Motor neuron (in vitro differentiated cells): Measurements from ENCODE around the gene GTSF1L. TPM values are rescaled to one million over a fixed set of nuclear protein-coding genes. Genes with fewer than 3 reads are reported as not detected.

Experiments used
- ATAC-seq, 8 experiments: fragments of 200-7000 bp; cut with Tn5 transposase; replicated peaks in 6 of 8; 2 replicates each; pipeline ENCODE4 v1.8.0; 2021; ENCODE audit warnings: mild to moderate bottlenecking in 8 of 8, moderate library complexity in 8 of 8
- H3K27ac ChIP-seq, 2 donors: fragments of 250-450 bp; sonication (Bioruptor Pico); 2 replicates each; pipeline ENCODE4 v1.9.0; 2021; ENCODE audit warnings: antibody characterized with exemption in 2 of 2, mild to moderate bottlenecking in 2 of 2, moderate library complexity in 1 of 2
- H3K4me1 ChIP-seq, 2 donors: fragments of 250-450 bp; sonication (Bioruptor Pico); replicated peaks in 1 of 2; 2 replicates each; pipeline ENCODE4 v1.6.1; 2021; ENCODE audit warnings: antibody characterized with exemption in 2 of 2, mild to moderate bottlenecking in 2 of 2, moderate library complexity in 1 of 2
- H3K4me3 ChIP-seq, 5 donors: fragments of 250-450 bp; sonication (Bioruptor Pico); 2 replicates each; pipeline ENCODE4 v1.9.0; 2021; ENCODE audit warnings: antibody characterized with exemption in 5 of 5, mild to moderate bottlenecking in 5 of 5, moderate library complexity in 4 of 5
- WGBS, 10 experiments: fragments of 450-650 bp; shearing (Covaris generic); methylation state at CpG; one replicate each; pipeline ENCODE4 v1.0.0; 2022; 5-methylcytosine and 5-hydroxymethylcytosine counted together
- in situ Hi-C, 9 experiments: fragments of 400-800 bp; cut with MboI; loops; one replicate each; pipeline ENCODE4 v1.15.0; 2021; ENCODE audit warnings: low sequenced_read_pairs in 9 of 9, low pct_unique_long_range_greater_than_20kb in 2 of 9; ENCODE audit not compliant: unreplicated experiment in 9 of 9
- total RNA-seq, 8 experiments: library from RNA; unstranded; fragments of 300-600 nt; gene quantifications; 2 replicates each; pipeline versions ENCODE4 v1.2.3 to v1.2.4, GENCODE V29; 2022

Gene GTSF1L
- total RNA-seq, 8 experiments from 2014 or later = 0.43 to 0.52 TPM; not detected in 6

GRCh38 chr20:43740642-43741041, 13.8 kb upstream of the GTSF1L start:
- in situ Hi-C loops = loop anchor here in 3 of 9 experiments (10.0 to 25.0 kb wide), 3 partner anchors 334 to 347 kb away; no protein-coding TSS in a partner anchor
- Histone ChIP-seq H3K4me3 (no peak overlapping the region), H3K4me1 (peaks cover 0 to 10% of the 10 kb centered on the region in 2 donors), H3K27ac (no peak overlapping the region)
- 59 to 100% (median 99%) methylated on average over 1 to 3 of the region's 3 CpGs; no CpG with 5 or more reads in 2 of the 10 experiments for WGBS, 10 experiments
- no peak for ATAC-seq

- no peak for ATAC-seq
- H3K27ac ChIP-seq = no peak overlapping the region
- H3K4me1 ChIP-seq = peaks cover 0 to 7% of the 10 kb centered on the region in 2 donors
- 40 to 100% (median 89%) methylated on average over 1 to 6 of the region's 9 CpGs; no CpG with 5 or more reads in 2 of the 10 experiments for WGBS, 10 experiments
- in situ Hi-C loops = loop anchor here in 1 of 9 experiments (25.0 kb wide), 1 partner anchor 348 kb away; no protein-coding TSS in a partner anchor
- H3K4me3 ChIP-seq = no peak overlapping the region
Observed at GRCh38 chr20:43739148-43739749, 12.4 kb upstream of the GTSF1L start.

GRCh38 chr20:43737925-43738324, 11.1 kb upstream of the GTSF1L start:
- Histone ChIP-seq H3K4me1 (peaks cover 0 to 8% of the 10 kb centered on the region in 2 donors), H3K4me3 (no peak overlapping the region), H3K27ac (no peak overlapping the region)
- in situ Hi-C loops = loop anchor here in 1 of 9 experiments (25.0 kb wide), 1 partner anchor 349 kb away; no protein-coding TSS in a partner anchor
- 90 to 100% (median 100%) methylated on average over 2 to 4 of the region's 7 CpGs; no CpG with 5 or more reads in 5 of the 10 experiments for WGBS, 10 experiments
- ATAC-seq = no peak

- Histone ChIP-seq H3K4me1 (peaks cover under 1 to 12% of the 10 kb centered on the region in 2 donors), H3K4me3 (no peak overlapping the region), H3K27ac (no peak overlapping the region)
- ATAC-seq = peak; percentile 40 to 98 (median 58)
- in situ Hi-C loops = loop anchor here in 1 of 9 experiments (25.0 kb wide), 1 partner anchor 351 kb away; no protein-coding TSS in a partner anchor
- WGBS, 10 experiments = 0 to 100% (median 39%) methylated on average over 1 to 2 of the region's 2 CpGs; no CpG with 5 or more reads in 2 of the 10 experiments
Observed at GRCh38 chr20:43736588-43737158, 9.9 kb upstream of the GTSF1L start.

- ATAC-seq = peak in 1 of 8 experiments; percentile 11
- Histone ChIP-seq H3K4me1 (peaks cover 6 to 16% of the 10 kb centered on the region in 2 donors), H3K27ac (no peak overlapping the region), H3K4me3 (no peak overlapping the region)
- in situ Hi-C loops = loop anchor here in 1 of 9 experiments (25.0 kb wide), 1 partner anchor 355 kb away; no protein-coding TSS in a partner anchor
- WGBS, 10 experiments = 43 to 100% (median 90%) methylated on average over 1 to 3 of the region's 5 CpGs; no CpG with 5 or more reads in 5 of the 10 experiments
Observed at GRCh38 chr20:43731927-43732326, 5.1 kb upstream of the GTSF1L start.

- ATAC-seq = peak; percentile 70 to 98 (median 96)
- Histone ChIP-seq H3K27ac (no peak overlapping the region), H3K4me1 (peaks cover 6 to 11% of the 10 kb centered on the region in 2 donors), H3K4me3 (no peak overlapping the region)
- WGBS, 10 experiments = 0 to 100% (median 40%) methylated on average over 1 to 2 of the region's 7 CpGs; no CpG with 5 or more reads in 5 of the 10 experiments
- in situ Hi-C loops = loop anchor here in 1 of 9 experiments (25.0 kb wide), 1 partner anchor 356 kb away; no protein-coding TSS in a partner anchor
Observed at GRCh38 chr20:43731469-43731868, 4.7 kb upstream of the GTSF1L start.

GRCh38 chr20:43728686-43729255, 2.0 kb upstream of the GTSF1L start:
- no peak overlapping the region for H3K27ac ChIP-seq
- WGBS, 10 experiments = 73 to 100% (median 91%) methylated on average over 1 to 7 of the region's 7 CpGs; no CpG with 5 or more reads in 1 of the 10 experiments
- peaks cover 6 to 11% of the 10 kb centered on the region in 2 donors for H3K4me1 ChIP-seq
- in situ Hi-C loops = loop anchor here in 1 of 9 experiments (25.0 kb wide), 1 partner anchor 359 kb away; no protein-coding TSS in a partner anchor
- no peak for ATAC-seq
- H3K4me3 ChIP-seq = no peak overlapping the region

GRCh38 chr20:43727980-43728590, 1.3 kb upstream of the GTSF1L start:
- Histone ChIP-seq H3K4me1 (peaks cover 6 to 11% of the 10 kb centered on the region in 2 donors), H3K4me3 (no peak overlapping the region), H3K27ac (no peak overlapping the region)
- in situ Hi-C loops = loop anchor here in 1 of 9 experiments (25.0 kb wide), 1 partner anchor 359 kb away; no protein-coding TSS in a partner anchor
- no peak for ATAC-seq
- 80 to 100% (median 89%) methylated on average over 1 of the region's 1 CpG; no CpG with 5 or more reads in 1 of the 10 experiments for WGBS, 10 experiments

GRCh38 chr20:43726333-43726732, 469 bp downstream of the GTSF1L start:
- Histone ChIP-seq H3K4me3 (no peak overlapping the region), H3K27ac (no peak overlapping the region), H3K4me1 (peaks cover 2 to 5% of the 10 kb centered on the region in 2 donors)
- WGBS, 10 experiments = 55 to 100% (median 86%) methylated on average over 1 to 9 of the region's 10 CpGs; no CpG with 5 or more reads in 3 of the 10 experiments
- no peak for ATAC-seq
- in situ Hi-C loops = loop anchor here in 1 of 9 experiments (25.0 kb wide), 1 partner anchor 361 kb away; no protein-coding TSS in a partner anchor

- 83 to 100% (median 97%) methylated on average over 1 to 2 of the region's 2 CpGs; no CpG with 5 or more reads in 4 of the 10 experiments for WGBS, 10 experiments
- Histone ChIP-seq H3K4me3 (no peak overlapping the region), H3K27ac (no peak overlapping the region), H3K4me1 (peaks cover 0 to 9% of the 10 kb centered on the region in 2 donors)
- ATAC-seq = no peak
- in situ Hi-C loops = loop anchor here in 1 of 9 experiments (25.0 kb wide), 1 partner anchor 362 kb away; no protein-coding TSS in a partner anchor
Observed at GRCh38 chr20:43725666-43726065, 1.1 kb downstream of the GTSF1L start.

GRCh38 chr20:43724383-43724782, 2.4 kb downstream of the GTSF1L start:
- in situ Hi-C loops = no loop called here
- Histone ChIP-seq H3K4me1 (peaks cover 0 to 10% of the 10 kb centered on the region in 2 donors), H3K4me3 (no peak overlapping the region), H3K27ac (no peak overlapping the region)
- ATAC-seq = no peak
- WGBS, 10 experiments = 75 to 100% (median 96%) methylated on average over 2 to 5 of the region's 5 CpGs; no CpG with 5 or more reads in 2 of the 10 experiments

- H3K4me1 ChIP-seq = peaks cover 0 to 10% of the 10 kb centered on the region in 2 donors
- ATAC-seq = no peak
- WGBS, 10 experiments = 40 to 100% (median 100%) methylated on average over 1 to 3 of the region's 3 CpGs; no CpG with 5 or more reads in 4 of the 10 experiments
- no peak overlapping the region for H3K27ac ChIP-seq
- in situ Hi-C loops = no loop called here
- H3K4me3 ChIP-seq = no peak overlapping the region
Observed at GRCh38 chr20:43723735-43724134, 3.1 kb downstream of the GTSF1L start.
